Gastroesophageal sphincter (tissue), 4 donors: ENCODE results near the gene MYO1B. TPM values are rescaled to one million over a fixed set of nuclear protein-coding genes. Genes with fewer than 3 reads are reported as not detected.

ENCODE experiments used
- ATAC-seq: fragments of 150-250 bp; one replicate; pipeline ENCODE4 v1.9.1; 2016; ENCODE audit warnings: mild to moderate bottlenecking, moderate library complexity
- H3K27ac ChIP-seq, 4 donors: fragments of 200-600 bp; sonication (generic) in 3 of 4; 1 replicate in 3 of 4; 2 replicates in 1 of 4; pipeline ENCODE4 v1.5.1; 2016 to 2019
- H3K27me3 ChIP-seq: fragments of 200-600 bp; sonication (generic); one replicate; pipeline ENCODE4 v1.5.1; 2019
- H3K36me3 ChIP-seq, 2 donors: fragments of 200-600 bp; sonication (generic); one replicate each; pipeline ENCODE4 v1.5.1; 2019; ENCODE audit warnings: control low read depth in 1 of 2
- H3K4me1 ChIP-seq, 3 donors: fragments of 200-600 bp; sonication (generic); 1 replicate in 2 of 3; 2 replicates in 1 of 3; pipeline ENCODE4 v1.5.1; 2016 to 2019; ENCODE audit warnings: control low read depth in 2 of 3
- H3K4me3 ChIP-seq, 2 donors: fragments of 200-600 bp; sonication (generic); one replicate each; pipeline ENCODE4 v1.5.1; 2019; ENCODE audit warnings: mild to moderate bottlenecking in 1 of 2, moderate library complexity in 1 of 2
- H3K9me3 ChIP-seq, 3 donors: fragments of 200-600 bp; sonication (generic); one replicate each; pipeline ENCODE4 v1.5.1; 2017 to 2019; ENCODE audit warnings: control low read depth in 2 of 3
- EP300 ChIP-seq: sonication (generic); formaldehyde crosslinking; IDR thresholded peaks from one replicate; pipeline ENCODE4 v1.6.1; 2017; ENCODE audit warnings: antibody characterized with exemption, mild to moderate bottlenecking
- POLR2A ChIP-seq, 2 donors: fragments of 450-650 bp; IDR thresholded peaks; one replicate each; pipeline ENCODE4 v1.6.1; 2017; ENCODE audit warnings: antibody characterized with exemption in 2 of 2, mild to moderate bottlenecking in 2 of 2, moderate library complexity in 1 of 2
- POLR2AphosphoS5 ChIP-seq: sonication (generic); formaldehyde crosslinking; IDR thresholded peaks from one replicate; pipeline ENCODE4 v1.6.1; 2017; ENCODE audit warnings: antibody characterized with exemption
- WGBS, 2 donors: methylation state at CpG; one replicate each; pipeline ENCODE4 v1.1.5; 2018; ENCODE audit warnings: low coverage in 1 of 2; 5-methylcytosine and 5-hydroxymethylcytosine counted together
- total RNA-seq, 4 donors: library from RNA; depleted of rRNA; stranded (reverse); fragments of >200 nt; gene quantifications; one replicate each; pipeline ENCODE4 v1.1.0, GENCODE V29; 2016
- TF ChIP-seq, protein P1 (sequence below), 4 experiments: fragments of 200-600 bp in 2 of 4; fragments of 450-650 bp in 2 of 4; sonication (generic) in 1 of 4; IDR thresholded peaks; one replicate each; pipeline ENCODE4 v1.5.1; 2017 to 2019; ENCODE audit warnings: antibody characterized with exemption in 4 of 4, mild to moderate bottlenecking in 2 of 4, moderate library complexity in 2 of 4

The MYO1B gene
- total RNA-seq, 4 donors from 2014 or later: 17.3 to 45.0 (median 21.0) TPM

GRCh38 chr2:191280290-191280689 lies 35.1 kb downstream of the MYO1B start:
- WGBS, 2 donors: 67 to 97% methylated on average over 4 to 5 of the region's 7 CpGs
- TF ChIP-seq EP300: no peak
- H3K9me3 ChIP-seq: no peaks in the 10 kb centered on the region
- ATAC-seq: no peak
- no peaks in the 10 kb centered on the region for H3K27me3 ChIP-seq
- no peak overlapping the region for H3K4me3 ChIP-seq
- no peak overlapping the region for H3K27ac ChIP-seq
- H3K4me1 ChIP-seq: no peaks in the 10 kb centered on the region
- no peaks in the 10 kb centered on the region for H3K36me3 ChIP-seq

GRCh38 chr2:191280834-191281756 lies 35.9 kb downstream of the MYO1B start:
- no peak for TF ChIP-seq POLR2A (IDR thresholded peaks at IDR 0.05)
- no peak for TF ChIP-seq EP300
- TF ChIP-seq, protein P1, sequence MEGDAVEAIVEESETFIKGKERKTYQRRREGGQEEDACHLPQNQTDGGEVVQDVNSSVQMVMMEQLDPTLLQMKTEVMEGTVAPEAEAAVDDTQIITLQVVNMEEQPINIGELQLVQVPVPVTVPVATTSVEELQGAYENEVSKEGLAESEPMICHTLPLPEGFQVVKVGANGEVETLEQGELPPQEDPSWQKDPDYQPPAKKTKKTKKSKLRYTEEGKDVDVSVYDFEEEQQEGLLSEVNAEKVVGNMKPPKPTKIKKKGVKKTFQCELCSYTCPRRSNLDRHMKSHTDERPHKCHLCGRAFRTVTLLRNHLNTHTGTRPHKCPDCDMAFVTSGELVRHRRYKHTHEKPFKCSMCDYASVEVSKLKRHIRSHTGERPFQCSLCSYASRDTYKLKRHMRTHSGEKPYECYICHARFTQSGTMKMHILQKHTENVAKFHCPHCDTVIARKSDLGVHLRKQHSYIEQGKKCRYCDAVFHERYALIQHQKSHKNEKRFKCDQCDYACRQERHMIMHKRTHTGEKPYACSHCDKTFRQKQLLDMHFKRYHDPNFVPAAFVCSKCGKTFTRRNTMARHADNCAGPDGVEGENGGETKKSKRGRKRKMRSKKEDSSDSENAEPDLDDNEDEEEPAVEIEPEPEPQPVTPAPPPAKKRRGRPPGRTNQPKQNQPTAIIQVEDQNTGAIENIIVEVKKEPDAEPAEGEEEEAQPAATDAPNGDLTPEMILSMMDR (IDR thresholded peaks at IDR 0.05): no peak
- no peak for TF ChIP-seq POLR2AphosphoS5
- Histone ChIP-seq H3K27ac (no peak overlapping the region), H3K4me3 (no peak overlapping the region), H3K27me3 (no peaks in the 10 kb centered on the region), H3K4me1 (no peaks in the 10 kb centered on the region), H3K9me3 (no peaks in the 10 kb centered on the region), H3K36me3 (no peaks in the 10 kb centered on the region)
- ATAC-seq: no peak
- 77 to 100% methylated on average over 1 to 13 of the region's 13 CpGs for WGBS, 2 donors

- TF ChIP-seq, protein P1 (IDR thresholded peaks at IDR 0.05): no peak
- TF ChIP-seq POLR2AphosphoS5: no peak
- Histone ChIP-seq H3K36me3 (no peaks in the 10 kb centered on the region), H3K4me1 (no peaks in the 10 kb centered on the region), H3K27me3 (no peaks in the 10 kb centered on the region), H3K27ac (no peak overlapping the region), H3K9me3 (no peaks in the 10 kb centered on the region), H3K4me3 (no peak overlapping the region)
- no peak for ATAC-seq
- 32 to 42% methylated on average over 3 to 7 of the region's 11 CpGs for WGBS, 2 donors
These were observed 40.0 kb downstream of the MYO1B start for GRCh38 chr2:191285252-191285651.

DNA sequence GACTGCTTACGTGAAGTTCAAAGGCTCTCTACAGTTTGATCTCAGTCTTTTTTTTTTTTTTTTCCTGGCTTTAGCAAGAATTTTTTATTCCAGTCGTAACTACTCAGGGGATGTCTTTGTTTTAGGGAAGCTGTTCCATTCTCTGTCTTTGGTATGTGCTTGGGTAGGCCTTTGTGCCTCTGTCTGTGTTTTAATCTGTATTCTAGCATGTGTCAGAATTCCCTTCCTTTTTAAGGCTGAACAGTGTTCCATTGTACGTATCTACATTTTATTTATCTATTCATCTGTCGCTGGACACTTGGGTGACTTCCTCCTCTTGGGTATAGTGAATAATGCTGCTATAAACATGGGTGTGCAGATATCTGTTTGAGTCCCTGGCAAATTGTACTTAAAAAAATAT lies 42.6 kb downstream of the MYO1B start:
- TF ChIP-seq, protein P1 (IDR thresholded peaks at IDR 0.05): no peak
- no peak for TF ChIP-seq POLR2A (IDR thresholded peaks at IDR 0.05)
- Histone ChIP-seq H3K27ac (no peak overlapping the region), H3K9me3 (no peaks in the 10 kb centered on the region), H3K4me3 (no peak overlapping the region), H3K27me3 (no peaks in the 10 kb centered on the region), H3K36me3 (no peaks in the 10 kb centered on the region), H3K4me1 (no peaks in the 10 kb centered on the region)
- ATAC-seq: no peak
- 67 to 73% methylated on average over 1 to 3 of the region's 4 CpGs for WGBS, 2 donors

DNA sequence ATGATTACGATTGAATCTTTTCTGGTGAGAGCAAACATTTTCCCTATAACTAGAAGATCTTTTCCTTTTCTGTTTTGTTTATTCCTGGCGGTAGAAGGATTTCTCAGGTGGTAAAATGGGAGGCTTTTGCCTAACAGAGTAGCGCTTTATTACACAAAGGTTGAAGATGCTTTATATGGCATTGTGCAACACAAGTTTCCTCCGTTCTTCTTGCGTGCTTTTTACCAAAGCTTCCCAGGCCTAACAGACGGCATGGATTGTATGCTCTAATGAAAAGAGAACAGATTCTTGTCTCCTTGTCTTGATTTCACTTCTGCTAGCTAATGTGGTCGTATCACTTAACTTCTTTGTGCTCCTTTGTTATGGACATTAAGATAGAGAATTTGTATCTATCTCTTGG lies 43.8 kb downstream of the MYO1B start:
- Histone ChIP-seq H3K27me3 (no peaks in the 10 kb centered on the region), H3K4me3 (no peak overlapping the region), H3K9me3 (no peaks in the 10 kb centered on the region), H3K27ac (no peak overlapping the region), H3K4me1 (no peaks in the 10 kb centered on the region), H3K36me3 (no peaks in the 10 kb centered on the region)
- TF ChIP-seq POLR2A (IDR thresholded peaks at IDR 0.05) (no peak), POLR2AphosphoS5 (no peak), EP300 (no peak)
- TF ChIP-seq, protein P1 (IDR thresholded peaks at IDR 0.05): no peak
- WGBS, 2 donors: 75 to 79% methylated on average over 7 of the region's 7 CpGs
- no peak for ATAC-seq
